GM12864 (cell line): ENCODE data around the gene ASCC2.

Experiments
- DNase-seq: peaks from one replicate; pipeline ENCODE4 v3.0.0-alpha.2; 2011; ENCODE audit warnings: low read depth
- H3K4me3 ChIP-seq: 2 replicates; pipeline ENCODE4 v1.5.1; 2011; ENCODE audit warnings: mild to moderate bottlenecking, low read depth, low read length, control low read depth
- TF ChIP-seq, protein P1 (sequence below): IDR thresholded peaks from 2 replicates; pipeline ENCODE4 v1.5.1; 2011; ENCODE audit warnings: low read depth, mild to moderate bottlenecking, moderate library complexity, low read length, control low read depth, inconsistent platforms; ENCODE audit errors: missing control alignments

Gene ASCC2

DNA sequence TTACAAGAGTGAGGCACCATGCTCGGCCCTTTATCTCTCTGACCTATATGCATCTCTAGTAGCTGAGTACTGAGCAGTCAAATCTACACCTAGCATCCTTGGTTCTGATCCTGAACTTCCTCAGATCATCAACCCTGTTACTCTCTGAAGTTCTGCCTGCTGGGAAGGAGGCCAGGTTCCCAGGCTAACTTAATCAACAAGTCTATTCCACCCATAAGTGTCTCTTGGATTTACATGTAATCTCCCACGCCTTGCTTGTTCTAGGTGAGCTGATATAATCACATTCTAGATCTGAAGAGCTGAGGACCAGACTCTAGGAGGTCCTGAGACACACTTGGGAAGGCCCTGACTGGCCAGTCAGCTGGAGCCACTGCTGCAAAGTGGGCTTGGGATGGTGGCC is 96.1 kb downstream of the ASCC2 start:
- TF ChIP-seq, protein P1, sequence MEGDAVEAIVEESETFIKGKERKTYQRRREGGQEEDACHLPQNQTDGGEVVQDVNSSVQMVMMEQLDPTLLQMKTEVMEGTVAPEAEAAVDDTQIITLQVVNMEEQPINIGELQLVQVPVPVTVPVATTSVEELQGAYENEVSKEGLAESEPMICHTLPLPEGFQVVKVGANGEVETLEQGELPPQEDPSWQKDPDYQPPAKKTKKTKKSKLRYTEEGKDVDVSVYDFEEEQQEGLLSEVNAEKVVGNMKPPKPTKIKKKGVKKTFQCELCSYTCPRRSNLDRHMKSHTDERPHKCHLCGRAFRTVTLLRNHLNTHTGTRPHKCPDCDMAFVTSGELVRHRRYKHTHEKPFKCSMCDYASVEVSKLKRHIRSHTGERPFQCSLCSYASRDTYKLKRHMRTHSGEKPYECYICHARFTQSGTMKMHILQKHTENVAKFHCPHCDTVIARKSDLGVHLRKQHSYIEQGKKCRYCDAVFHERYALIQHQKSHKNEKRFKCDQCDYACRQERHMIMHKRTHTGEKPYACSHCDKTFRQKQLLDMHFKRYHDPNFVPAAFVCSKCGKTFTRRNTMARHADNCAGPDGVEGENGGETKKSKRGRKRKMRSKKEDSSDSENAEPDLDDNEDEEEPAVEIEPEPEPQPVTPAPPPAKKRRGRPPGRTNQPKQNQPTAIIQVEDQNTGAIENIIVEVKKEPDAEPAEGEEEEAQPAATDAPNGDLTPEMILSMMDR, result no peak
- no peak for DNase-seq
- H3K4me3 ChIP-seq, result no peak overlapping the region

DNA sequence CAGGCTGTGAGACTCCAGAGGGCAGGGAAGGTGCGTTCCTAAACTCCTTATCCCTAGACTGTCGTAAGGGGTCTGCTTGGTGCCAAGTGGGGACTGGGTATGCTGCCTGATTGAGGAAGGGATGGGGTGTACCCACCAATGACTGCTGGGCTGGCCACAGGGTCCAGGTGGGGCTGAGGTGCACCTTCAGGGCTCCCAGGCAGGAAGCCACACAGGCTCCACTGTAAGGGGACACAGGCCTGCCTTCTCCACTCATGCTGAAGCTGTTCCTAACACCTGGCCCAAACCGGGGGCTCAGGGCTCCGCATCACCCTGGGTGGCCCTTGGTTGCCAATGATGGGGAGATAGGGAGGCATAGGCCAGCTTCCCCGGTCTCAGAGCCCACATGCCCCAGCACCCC is 97.9 kb downstream of the ASCC2 start:
- DNase-seq, result no peak
- TF ChIP-seq, protein P1, result no peak
- H3K4me3 ChIP-seq, result no peak overlapping the region

DNA sequence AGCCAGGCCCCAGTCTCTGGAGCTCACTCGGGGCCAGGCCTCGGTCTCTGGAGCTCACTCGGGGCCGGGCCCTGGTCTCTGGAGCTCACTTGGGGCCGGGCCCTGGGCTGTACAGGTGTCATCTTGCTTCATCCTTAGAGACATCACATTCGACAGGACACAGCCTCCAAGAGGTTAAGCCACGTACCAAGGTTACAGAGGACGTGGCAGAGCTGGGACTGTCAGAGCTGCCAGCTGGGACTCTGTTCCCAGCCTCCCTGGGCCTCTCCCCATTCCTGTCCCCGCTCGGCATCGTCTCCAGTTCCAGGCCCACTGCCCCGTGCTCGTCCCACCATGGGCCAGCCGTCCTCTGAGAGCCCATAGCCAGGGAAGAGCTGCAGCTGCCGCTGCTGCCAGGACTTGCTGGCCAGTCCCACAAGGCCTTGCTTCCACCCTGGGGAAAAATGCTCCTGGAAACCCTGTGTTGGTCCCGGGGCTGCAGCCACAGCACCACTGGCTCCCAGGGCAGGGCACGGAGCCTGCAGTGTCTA is 98.7 kb downstream of the ASCC2 start:
- no peak for DNase-seq

More for the DNA sequence above, 98.7 kb downstream of the ASCC2 start:
- TF ChIP-seq, protein P1, result no peak
- no peak overlapping the region for H3K4me3 ChIP-seq
